ENCODE data around the gene TMEM184B.
"Not testable (repeated sequence)": the region's sequence is repeated elsewhere in the genome, so short reads cannot be mapped to it uniquely, and the experiment has no call there.

TMEM184B gene

GRCh38 chr22:38201711-38202436 is 70.9 kb downstream of the TMEM184B start, which contains the start of gene MAFF:
Gene MAFF, plus strand, starts transcription at chr22:38201994. Its CDS starts 11,860 bp downstream, at chr22:38213854.
- DNase-seq = peak; percentile 94 to 96

DNA sequence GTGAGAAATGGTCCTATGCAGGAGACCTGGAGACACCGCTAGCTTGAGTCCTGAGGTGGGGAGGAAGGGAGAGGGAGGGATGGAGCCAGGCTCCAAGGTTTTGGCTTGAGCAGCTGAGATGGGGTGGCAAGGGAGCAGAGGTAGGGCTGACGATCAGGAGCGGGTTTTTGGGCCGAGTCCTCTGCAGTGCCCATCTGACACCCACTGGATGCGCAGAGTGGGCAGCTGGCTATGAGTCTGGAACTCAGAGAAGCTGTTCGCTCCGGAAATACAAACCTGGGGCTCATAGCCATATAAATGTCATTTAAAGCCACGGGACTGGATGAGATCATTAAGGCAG is 71.5 kb downstream of the TMEM184B start:
- no peak for DNase-seq

- DNase-seq = no peak
Observed at GRCh38 chr22:38199826-38200559, 72.8 kb downstream of the TMEM184B start.

- no peak for DNase-seq
Observed at GRCh38 chr22:38196791-38197419, 75.9 kb downstream of the TMEM184B start.

- no peak for DNase-seq
Observed at GRCh38 chr22:38193580-38193979, 79.2 kb downstream of the TMEM184B start.

DNA sequence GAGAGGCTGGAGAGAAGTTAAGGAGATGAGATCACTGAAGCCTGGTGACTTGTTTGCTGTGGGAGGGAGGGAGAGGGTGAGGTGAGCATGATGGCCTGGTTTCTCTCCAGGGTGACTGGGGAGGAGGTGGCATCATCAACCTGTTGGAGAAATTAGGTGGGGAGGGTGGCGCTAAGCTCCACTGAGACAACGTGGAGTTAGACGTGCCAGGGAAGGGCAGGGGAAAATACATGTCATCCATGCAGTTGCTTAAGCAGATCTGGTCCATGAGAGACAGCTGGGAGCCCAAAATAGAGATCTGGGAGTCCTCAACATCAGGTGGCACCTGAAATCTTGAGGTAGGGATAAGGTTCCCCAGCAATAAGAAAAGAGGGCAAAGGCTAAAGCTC is 80.3 kb downstream of the TMEM184B start:
- no peak for DNase-seq

DNA sequence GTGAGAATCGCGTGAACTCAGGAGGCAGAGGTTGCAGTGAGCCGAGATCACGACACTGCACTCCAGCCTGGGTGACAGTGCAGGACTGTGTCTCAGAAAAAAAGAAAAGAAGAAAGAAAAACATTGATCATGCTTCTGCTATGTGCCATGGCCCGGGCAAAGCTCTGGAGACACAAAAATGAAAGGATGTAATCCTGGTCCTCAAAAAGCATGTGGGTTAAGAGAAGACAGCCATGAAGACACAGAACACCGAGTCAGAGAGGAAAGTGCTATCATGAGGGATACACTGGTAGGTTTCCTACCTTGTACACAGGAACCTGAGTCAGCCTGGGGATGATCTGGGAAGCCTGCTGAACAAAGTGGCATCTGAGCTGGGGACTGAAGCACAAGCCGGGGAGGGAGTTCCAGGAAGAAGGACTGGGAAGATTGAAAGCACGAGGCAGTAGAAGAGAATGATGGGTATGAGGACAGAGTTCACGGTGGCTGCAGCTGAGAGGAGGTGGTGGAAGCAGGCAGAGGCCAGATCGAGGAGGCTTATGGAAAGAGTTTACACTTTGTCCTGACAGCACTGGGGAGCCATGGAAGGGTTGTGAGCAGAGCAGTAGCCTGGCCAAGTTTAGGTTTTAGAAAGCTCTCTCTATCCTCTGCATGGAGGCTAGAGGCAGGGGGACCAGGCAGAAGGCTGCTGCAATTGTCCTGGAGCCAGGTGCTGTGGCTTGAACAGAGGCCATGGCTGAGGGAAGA is 80.9 kb downstream of the TMEM184B start:
- DNase-seq = no peak

GRCh38 chr22:38191055-38191454 is 81.8 kb downstream of the TMEM184B start:
- no peak for DNase-seq

DNA sequence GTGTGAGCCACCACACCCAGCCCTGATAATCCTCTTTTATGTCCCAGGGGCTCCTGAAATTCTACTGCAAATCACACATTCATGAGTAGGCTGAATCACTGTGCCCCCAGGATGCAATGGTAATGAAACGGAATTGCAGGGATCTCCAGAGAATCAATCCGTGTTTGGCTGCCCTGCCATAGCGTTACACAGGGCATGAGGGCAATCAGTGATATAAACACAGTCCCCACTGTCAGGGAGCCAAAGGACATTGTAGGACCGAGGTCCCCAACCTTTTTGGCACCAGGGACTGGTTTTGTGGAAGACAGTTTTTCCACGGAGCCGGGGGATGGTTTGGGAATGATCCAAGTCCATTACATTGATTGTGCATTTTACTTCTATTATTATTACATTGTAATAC is 82.2 kb downstream of the TMEM184B start:
- DNase-seq = no peak

GRCh38 chr22:38189104-38189503 is 83.7 kb downstream of the TMEM184B start:
- no peak for DNase-seq

DNA sequence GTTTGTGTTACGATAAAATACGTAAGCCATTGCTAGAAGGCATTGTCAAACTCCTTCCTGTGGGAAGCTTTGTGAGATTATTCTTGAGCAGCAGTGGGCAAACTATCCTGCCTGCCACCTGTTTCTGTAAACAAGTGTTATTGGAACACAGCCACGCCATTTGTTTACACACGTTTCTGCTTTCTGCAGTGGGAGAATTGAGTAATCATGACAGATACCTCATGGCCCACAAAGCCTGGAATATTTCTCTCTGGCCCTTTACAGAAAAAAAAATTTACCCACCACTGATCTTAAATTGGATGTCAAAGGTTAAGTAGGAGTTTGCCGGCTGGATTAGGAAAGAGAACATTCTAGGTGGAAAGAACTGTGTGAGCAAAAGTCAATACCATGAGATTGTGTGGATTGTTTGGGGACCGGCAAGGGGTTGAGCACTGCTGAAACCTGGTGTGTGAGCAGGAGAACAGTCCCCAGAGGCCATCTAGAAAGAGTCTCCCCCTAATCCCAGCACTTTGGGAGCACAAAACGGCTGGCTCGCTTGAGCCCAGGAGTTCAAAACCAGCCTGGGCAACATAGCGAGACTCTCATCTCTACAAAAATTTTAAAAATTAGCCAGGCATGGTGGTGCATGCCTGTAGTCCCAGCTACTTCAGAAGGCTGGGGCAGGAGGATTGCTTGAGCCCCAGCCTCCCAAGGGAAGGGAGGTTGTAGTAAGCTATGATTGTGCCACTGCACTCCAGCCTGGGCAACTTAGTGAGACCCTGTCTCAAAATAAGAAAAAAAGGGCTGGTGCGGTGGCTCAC is 85.2 kb downstream of the TMEM184B start:
- no peak for DNase-seq

- DNase-seq = no peak
Observed at GRCh38 chr22:38186429-38186828, 86.4 kb downstream of the TMEM184B start.

GRCh38 chr22:38184788-38185187 is 88.0 kb downstream of the TMEM184B start:
- DNase-seq = no peak

- peak; percentile 98 to 99 for DNase-seq
Observed at GRCh38 chr22:38181453-38182200, 91.2 kb downstream of the TMEM184B start, which contains the start of gene PLA2G6. Gene PLA2G6, minus strand, starts transcription at chr22:38181830. Its CDS starts 12,404 bp downstream, at chr22:38169426.

- DNase-seq = peak; percentile 18 to 40
Observed at GRCh38 chr22:38180841-38181452, 91.9 kb downstream of the TMEM184B start.

- not testable (repeated sequence) for DNase-seq
Observed at GRCh38 chr22:38178605-38178937, 94.2 kb downstream of the TMEM184B start.

GRCh38 chr22:38177926-38178604 is 94.7 kb downstream of the TMEM184B start:
- DNase-seq = no peak

- not testable (repeated sequence) for DNase-seq
Observed at GRCh38 chr22:38177571-38177925, 95.3 kb downstream of the TMEM184B start.

DNA sequence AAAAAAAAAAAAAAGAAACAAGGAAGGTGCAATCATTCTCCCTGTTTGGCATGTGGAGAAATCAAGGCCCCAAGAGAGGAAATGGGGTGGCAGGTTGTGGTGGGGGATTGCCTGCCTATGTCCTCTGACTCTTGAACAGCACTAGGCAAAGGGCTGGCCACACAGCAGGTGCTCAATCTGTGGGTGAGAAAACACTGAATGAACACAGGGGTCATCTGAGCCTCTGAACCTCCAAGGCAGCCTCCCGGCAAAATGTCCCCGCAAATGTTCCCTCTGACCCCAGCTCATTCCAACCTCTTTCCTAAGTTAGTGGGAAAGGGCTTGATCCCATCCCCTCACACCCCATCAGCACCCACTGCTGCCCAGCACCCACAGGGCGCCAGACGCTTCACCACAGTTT is 95.8 kb downstream of the TMEM184B start:
- DNase-seq = no peak

DNA sequence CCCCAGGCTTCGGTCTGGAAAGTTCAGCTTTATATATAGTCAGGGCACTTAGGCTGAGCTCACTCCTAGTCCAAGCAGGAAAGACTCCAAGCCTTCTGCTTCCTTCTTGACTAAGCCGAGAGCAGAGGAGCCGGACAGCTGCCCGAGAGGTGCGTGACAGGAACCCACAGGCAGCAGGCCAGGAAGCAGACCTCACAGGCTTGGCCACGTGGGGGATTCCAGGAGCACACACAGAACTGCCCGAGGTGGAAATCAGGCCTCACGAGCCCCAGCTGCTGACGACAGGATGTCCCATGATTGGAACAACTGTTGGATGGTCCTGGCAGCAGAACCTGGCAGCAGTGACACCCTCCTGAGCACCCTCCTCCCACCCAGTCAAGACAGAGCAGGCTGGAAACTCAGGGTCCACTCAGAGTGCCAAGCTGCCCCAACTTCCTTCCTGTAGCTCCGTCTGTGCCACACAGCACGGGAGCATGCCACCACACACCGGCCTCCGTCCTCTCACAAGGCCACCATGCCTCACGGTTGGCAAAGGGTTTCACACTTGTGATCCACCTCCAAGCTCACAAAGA is 96.6 kb downstream of the TMEM184B start:
- peak; percentile 33 to 57 for DNase-seq
